ENCODE measurements around the gene LONP2. TPM values are rescaled to one million over a fixed set of nuclear protein-coding genes. Genes with fewer than 3 reads are reported as not detected.

Gene LONP2
- polyA plus RNA-seq, 1 donor from 2014 or later, result 38.6 TPM

- Histone ChIP-seq H4K20me1 (ENCODE audit: insufficient read depth) (no peaks in the 10 kb centered on the region), H3F3A (ENCODE audit: insufficient read depth, low read length, poor library complexity, severe bottlenecking) (no peaks in the 10 kb centered on the region), H3K9me3 (ENCODE audit: low read length) (peaks cover 9% of the 10 kb centered on the region), H3K79me2 (replicated peaks; ENCODE audit: insufficient read depth, low read length) (no peaks in the 10 kb centered on the region), H3K4me2 (ENCODE audit: low read length) (no peak overlapping the region), H2AFZ (ENCODE audit: low read depth, low read length) (no peak overlapping the region), H3K27me3 (ENCODE audit: insufficient read depth, low read depth, low read length) (no peaks in the 10 kb centered on the region), H3K9ac (ENCODE audit: low read length) (no peak overlapping the region), H3K27ac (ENCODE audit: low read length) (no peak overlapping the region), H3K9me2 (ENCODE audit: insufficient read depth, low read length) (no peaks in the 10 kb centered on the region), H3K36me3 (ENCODE audit: insufficient read depth, low read length) (peaks cover 15% of the 10 kb centered on the region), H3K4me3 (ENCODE audit: low read length) (no peak overlapping the region)
- TF ChIP-seq EZH2 (IDR thresholded peaks at IDR 0.05; ENCODE audit: borderline replicate concordance, insufficient read depth, low read length, poor library complexity, severe bottlenecking) (no peak), POLR2AphosphoS5 (IDR thresholded peaks at IDR 0.05) (no peak), TAF1 (IDR thresholded peaks at IDR 0.05; ENCODE audit: low read depth) (no peak), REST (IDR thresholded peaks at IDR 0.05; ENCODE audit: borderline replicate concordance) (no peak), RAD21 (conservative IDR thresholded peaks at IDR 0.05) (no peak), MXI1 (conservative IDR thresholded peaks at IDR 0.05; ENCODE audit: poor library complexity, severe bottlenecking) (no peak), SMC3 (conservative IDR thresholded peaks at IDR 0.05; ENCODE audit: poor library complexity) (no peak), EP300 (conservative IDR thresholded peaks at IDR 0.05; ENCODE audit: poor library complexity, severe bottlenecking) (no peak)
- TF ChIP-seq, protein P1, sequence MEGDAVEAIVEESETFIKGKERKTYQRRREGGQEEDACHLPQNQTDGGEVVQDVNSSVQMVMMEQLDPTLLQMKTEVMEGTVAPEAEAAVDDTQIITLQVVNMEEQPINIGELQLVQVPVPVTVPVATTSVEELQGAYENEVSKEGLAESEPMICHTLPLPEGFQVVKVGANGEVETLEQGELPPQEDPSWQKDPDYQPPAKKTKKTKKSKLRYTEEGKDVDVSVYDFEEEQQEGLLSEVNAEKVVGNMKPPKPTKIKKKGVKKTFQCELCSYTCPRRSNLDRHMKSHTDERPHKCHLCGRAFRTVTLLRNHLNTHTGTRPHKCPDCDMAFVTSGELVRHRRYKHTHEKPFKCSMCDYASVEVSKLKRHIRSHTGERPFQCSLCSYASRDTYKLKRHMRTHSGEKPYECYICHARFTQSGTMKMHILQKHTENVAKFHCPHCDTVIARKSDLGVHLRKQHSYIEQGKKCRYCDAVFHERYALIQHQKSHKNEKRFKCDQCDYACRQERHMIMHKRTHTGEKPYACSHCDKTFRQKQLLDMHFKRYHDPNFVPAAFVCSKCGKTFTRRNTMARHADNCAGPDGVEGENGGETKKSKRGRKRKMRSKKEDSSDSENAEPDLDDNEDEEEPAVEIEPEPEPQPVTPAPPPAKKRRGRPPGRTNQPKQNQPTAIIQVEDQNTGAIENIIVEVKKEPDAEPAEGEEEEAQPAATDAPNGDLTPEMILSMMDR (IDR thresholded peaks at IDR 0.05; ENCODE audit: poor library complexity, severe bottlenecking), result no peak
These were observed 43.1 kb downstream of the LONP2 start for GRCh38 chr16:48287239-48287638.

DNA sequence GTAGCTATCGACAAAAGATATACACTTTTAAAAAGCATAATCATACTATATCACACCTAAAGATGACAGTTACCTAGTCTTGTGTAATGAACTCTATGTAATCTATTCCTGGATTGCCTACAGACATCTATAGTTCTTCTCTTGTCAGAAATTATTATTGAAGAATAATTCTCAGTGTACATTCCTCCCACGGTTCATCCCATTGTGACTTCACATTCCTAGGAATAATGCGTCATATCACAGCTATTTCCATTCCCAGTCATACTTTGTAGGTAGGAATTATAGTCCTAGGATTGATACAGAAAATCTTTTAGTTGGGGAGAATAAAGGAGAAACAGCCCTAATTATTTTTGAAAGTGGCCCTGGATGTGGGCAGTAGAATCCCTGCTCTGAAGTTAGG lies 47.2 kb downstream of the LONP2 start:
- no peaks in the 10 kb centered on the region for H3K79me2 ChIP-seq (replicated peaks; ENCODE audit: insufficient read depth, low read length)
- TF ChIP-seq TAF1 (IDR thresholded peaks at IDR 0.05; ENCODE audit: low read depth) (no peak), POLR2AphosphoS5 (IDR thresholded peaks at IDR 0.05) (no peak), SMC3 (conservative IDR thresholded peaks at IDR 0.05; ENCODE audit: poor library complexity) (no peak), MXI1 (conservative IDR thresholded peaks at IDR 0.05; ENCODE audit: poor library complexity, severe bottlenecking) (no peak), REST (IDR thresholded peaks at IDR 0.05; ENCODE audit: borderline replicate concordance) (no peak), RAD21 (conservative IDR thresholded peaks at IDR 0.05) (no peak)
- TF ChIP-seq, protein P1 (IDR thresholded peaks at IDR 0.05; ENCODE audit: poor library complexity, severe bottlenecking), result no peak

More for the DNA sequence above, 47.2 kb downstream of the LONP2 start:
- Histone ChIP-seq H2AFZ (ENCODE audit: low read depth, low read length) (no peak overlapping the region), H4K20me1 (ENCODE audit: insufficient read depth) (no peaks in the 10 kb centered on the region), H3K9me2 (ENCODE audit: insufficient read depth, low read length) (no peaks in the 10 kb centered on the region), H3F3A (ENCODE audit: insufficient read depth, low read length, poor library complexity, severe bottlenecking) (no peaks in the 10 kb centered on the region), H3K27me3 (ENCODE audit: insufficient read depth, low read depth, low read length) (no peaks in the 10 kb centered on the region), H3K9ac (ENCODE audit: low read length) (no peak overlapping the region), H3K4me2 (ENCODE audit: low read length) (no peak overlapping the region), H3K36me3 (ENCODE audit: insufficient read depth, low read length) (peaks cover 16% of the 10 kb centered on the region), H3K4me3 (ENCODE audit: low read length) (no peak overlapping the region), H3K27ac (ENCODE audit: low read length) (no peak overlapping the region), H3K9me3 (ENCODE audit: low read length) (peaks cover 9% of the 10 kb centered on the region)

All from neural cell (in vitro differentiated cells).